GM21390 (cell line): ENCODE results near the gene AOPEP.

Experiments used
- ATAC-seq: cut with Tn5 transposase; IDR thresholded peaks from one replicate; pipeline ENCODE4 v1.9.1; 2021; ENCODE audit not compliant: unreplicated experiment

Gene AOPEP

DNA sequence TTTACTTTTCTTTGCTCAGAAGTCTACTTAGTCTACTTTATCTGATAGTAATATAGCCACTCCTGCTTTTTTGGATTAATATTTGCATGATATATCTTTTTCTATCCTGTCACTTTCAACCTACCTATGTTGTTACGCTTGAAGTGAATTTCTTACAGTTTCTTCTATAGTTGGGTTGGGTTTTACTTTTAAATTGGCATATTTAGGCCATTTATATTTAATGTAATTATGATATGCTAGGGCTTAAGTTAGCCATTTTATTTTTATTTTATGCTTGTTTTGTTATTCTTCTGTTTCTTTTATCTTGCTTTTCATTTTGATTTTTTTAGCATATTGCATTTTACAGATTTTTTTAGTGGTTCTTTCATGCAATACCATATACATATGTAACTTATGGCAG lies 164.7 kb downstream of the AOPEP start:
- no peak for ATAC-seq

GRCh38 chr9:94892675-94893074 lies 166.2 kb downstream of the AOPEP start:
- no peak for ATAC-seq

DNA sequence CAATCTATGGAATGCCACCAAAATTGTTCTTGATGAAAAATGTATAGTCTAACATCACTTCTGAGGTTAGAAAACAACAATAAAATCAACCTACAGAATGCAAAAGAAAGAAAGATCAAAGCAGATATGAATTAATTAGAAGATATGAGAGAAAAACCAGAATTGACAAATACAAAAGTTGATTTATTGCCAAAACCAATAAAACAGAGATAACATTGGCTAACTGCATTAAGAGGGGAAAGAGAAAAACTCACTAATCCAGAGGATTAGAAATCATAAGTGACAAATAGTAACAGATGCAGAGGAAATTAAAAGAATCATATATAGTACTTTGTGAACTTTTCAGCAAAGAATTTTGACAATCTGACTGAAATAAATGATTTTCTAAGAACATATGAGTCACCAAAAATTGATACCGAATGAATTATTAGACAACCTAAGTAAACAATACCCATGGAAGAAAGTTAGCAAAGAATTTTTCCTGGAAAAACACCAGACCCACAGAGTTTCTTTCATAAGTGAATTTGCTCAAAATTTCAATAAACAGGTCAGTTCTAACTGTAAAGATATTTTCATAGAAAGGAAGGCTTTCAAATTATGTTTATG lies 167.7 kb downstream of the AOPEP start:
- ATAC-seq: no peak

DNA sequence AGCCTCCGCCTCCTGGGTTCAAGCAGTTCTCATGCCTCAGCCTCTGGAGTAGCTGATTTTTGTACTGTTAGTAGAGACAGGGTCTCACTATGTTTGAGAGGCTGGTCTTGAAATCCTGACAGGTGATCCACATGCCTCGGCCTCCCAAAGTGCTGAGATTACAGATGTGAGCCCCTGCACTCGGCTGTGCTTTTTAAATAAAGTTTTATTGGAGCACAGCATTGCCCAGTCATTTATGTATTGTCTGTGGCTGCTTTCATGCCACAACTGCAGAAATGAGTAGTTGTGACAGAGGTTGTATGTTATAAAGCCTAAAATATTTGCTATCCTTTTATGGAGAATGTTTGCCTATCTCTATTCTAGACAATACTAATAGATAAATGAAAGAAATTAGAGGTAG lies 169.2 kb downstream of the AOPEP start:
- ATAC-seq: no peak

DNA sequence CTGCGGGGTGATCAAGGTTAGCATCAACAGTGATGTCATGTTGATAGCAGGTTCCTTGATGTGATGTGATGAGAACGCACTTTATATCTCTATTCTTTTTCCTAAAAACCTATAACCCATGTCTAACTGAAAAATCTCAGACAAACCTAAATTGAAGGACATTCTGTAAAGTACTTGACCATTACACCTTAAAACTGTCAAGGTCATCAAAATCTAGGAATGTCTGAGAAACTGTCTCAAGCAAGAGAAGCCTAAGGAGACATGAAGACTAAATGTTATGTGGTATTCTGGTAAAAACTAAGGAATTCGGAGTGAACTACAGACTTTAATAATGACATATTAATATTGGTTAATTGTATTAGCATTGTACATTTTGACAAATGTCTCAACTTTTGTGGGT lies 170.0 kb downstream of the AOPEP start:
- no peak for ATAC-seq

DNA sequence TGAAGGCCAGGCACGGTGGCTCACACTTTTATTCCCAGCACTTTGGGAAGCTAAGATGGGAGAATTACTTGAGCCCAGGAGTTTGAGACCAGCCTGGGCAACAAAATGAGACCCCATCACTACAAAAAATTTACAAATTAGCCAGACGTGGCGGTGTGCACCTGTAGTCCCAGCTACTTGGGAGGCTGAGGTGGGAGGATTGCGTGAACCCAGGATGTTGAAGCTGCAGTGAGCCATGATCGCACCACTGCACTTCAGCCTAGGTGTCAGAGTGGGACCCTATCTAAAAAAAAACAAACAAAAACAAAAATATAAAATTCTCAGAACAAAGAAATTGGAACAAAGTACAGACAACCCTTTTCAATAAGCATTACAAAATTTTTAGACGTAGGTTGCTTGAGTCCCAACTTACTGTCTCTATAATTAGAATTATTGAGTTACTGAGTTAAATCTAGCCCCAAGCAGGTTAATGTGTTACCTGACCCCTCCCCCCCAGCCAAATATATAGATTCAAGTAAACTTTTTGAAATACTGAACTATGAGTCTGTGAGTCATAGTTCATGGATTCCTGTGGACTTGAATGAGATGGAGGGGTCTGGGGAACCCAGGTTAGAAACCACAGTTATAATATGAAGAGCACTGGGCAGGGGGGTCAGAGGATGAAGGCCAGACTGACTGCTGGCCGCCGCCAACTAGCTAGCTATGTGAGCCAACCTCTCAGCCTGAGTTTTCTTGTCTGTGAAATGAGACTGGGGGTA lies 173.1 kb downstream of the AOPEP start:
- ATAC-seq: no peak

DNA sequence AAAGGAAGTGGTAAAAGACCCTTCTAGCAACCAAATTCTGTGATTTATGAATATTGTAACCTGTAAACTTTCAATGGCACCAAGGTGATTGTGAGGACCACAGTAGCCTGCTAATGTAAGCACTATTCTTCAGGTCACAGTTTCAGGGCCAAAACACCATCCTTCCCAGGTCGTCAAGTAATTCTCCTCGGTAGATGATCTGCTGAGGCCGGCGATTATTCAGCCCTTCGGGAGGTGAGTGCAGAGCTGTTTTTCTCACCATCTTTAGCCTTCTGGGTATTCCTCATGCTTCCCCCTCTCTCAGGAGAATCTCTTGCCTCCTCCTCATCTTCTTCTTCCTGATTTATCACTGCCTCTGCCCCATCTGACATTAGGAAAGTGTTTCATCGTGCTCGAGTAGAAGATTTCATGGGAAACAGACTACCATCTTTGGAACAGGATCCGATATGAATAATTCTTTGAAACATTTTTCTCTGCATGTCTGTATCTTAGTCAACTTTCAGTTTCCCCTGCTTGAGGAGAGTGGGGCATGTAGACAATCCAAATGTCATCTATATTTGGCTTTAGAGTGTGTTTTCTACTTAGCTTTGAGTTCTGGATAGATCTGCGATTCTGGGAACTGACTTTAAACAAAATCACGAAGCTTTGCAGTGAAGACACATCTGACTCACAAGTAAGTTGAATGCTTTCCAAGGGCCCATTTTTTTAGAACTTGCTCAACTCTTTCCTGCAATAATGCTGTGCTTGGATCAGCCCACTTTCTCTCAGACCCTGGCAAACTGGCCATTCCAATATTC lies 173.9 kb downstream of the AOPEP start:
- ATAC-seq: no peak

DNA sequence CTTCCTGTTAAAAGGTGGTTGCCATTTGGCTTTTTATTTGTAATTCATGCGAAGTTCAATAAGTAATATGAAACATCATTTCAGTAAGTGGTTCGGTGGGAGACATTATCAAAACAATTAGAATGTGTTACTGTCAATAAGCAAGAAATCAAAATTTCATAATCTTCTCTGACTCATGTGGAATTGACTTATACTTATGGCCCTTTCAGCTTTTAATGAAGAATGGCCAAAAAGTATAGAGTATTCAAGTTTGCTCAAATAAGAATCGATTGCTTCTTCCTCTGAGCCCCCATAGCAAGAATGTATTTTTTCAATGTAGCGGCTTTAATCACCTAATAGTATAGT lies 174.5 kb downstream of the AOPEP start:
- no peak for ATAC-seq

GRCh38 chr9:94903961-94904421 lies 177.5 kb downstream of the AOPEP start:
- ATAC-seq: no peak

GRCh38 chr9:94904806-94905205 lies 178.3 kb downstream of the AOPEP start:
- no peak for ATAC-seq

DNA sequence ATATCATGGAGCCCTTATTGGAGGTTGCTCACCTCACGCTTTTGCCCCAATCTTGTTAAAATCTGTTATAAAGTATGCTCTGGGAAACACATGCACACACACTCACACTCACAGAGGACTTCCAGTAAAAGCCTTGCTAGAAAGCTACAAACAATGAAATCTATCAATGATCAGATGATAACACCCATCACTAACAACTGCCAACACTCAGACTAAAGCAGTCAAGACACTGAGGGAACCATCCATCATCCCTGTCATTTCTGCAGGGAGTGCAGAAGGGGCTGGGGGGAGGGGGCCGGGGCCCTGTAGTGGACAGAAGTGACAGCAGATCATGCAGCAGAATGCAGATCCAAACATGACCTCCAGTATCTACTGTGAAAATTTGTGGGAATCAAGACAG lies 179.1 kb downstream of the AOPEP start:
- ATAC-seq: no peak

DNA sequence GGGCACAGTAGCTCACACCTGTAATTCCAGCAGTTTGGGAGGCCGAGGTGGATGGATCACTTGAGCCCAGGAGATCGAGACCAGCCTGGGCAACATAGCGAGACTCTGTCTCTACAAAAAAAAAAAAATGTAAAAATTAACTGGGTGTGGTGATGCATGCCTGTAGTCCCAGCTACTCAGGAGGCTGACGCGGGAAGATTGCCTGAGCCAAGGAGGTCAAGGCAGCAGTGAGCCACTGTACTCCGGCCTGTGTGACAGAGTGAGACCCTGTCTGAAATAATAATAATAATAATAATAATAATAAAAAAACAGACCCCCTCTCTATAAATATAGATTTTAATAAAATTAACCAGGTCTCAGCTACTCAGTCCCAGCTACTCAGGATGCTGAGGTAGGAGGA lies 179.7 kb downstream of the AOPEP start:
- no peak for ATAC-seq

- ATAC-seq: no peak
These were observed 180.2 kb downstream of the AOPEP start for GRCh38 chr9:94906713-94907112.

GRCh38 chr9:94907264-94907936 lies 180.9 kb downstream of the AOPEP start:
- no peak for ATAC-seq

- no peak for ATAC-seq
These were observed 181.6 kb downstream of the AOPEP start for GRCh38 chr9:94908011-94908563.

GRCh38 chr9:94908583-94909249 lies 182.2 kb downstream of the AOPEP start:
- no peak for ATAC-seq

DNA sequence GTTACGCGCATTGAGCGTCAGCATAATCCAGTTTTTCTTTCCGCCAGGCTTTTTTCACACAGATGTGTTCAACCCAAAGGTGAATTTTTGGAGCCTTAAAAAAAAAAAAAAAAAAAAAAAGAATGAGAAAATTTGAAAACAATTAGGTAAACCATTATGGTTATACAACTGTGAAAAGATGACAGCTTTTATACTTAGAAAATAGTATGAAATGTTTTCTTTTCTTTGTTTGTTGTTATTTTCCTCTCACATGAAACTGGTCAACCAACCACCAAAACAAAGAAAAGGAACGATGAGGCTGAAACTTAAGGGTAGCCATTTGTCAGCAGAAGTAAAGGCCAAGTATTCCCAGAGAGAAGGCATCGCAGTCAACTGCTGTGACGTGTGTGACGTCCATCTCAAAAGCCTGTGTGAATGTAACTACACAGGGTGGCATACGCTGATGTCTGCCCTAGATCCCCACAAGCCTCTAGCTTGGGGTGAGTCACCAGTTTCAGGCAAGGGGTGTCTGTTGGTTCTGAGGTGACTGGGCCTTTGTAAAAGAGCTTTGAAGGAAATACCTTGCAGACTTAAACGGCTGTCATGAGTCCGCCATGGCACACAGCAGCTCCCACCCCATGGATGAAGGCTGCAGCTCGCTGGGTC lies 182.9 kb downstream of the AOPEP start:
- no peak for ATAC-seq

GRCh38 chr9:94909965-94910730 lies 183.6 kb downstream of the AOPEP start:
- no peak for ATAC-seq

DNA sequence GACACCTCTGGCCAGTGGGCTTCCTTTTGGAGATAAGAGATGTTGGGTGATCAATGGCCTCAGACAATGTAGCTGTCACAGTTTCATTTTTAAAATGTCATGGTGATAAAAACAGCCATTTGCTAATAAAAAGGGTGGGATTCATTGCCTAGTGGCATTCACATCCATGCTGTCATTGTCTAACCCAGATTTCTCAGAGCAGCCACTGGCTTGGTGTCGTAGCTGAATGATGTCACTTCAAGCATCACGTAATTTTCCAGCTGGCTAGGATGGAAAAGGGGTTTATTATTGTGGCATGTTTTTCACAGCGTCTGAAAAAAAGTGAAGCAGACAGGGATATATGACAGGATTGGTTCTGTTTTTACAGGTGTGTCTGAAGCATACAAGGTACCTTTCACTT lies 184.7 kb downstream of the AOPEP start:
- ATAC-seq: no peak
